Measurements from ENCODE around the gene AKR1D1. TPM values are rescaled to one million over a fixed set of nuclear protein-coding genes. Genes with fewer than 3 reads are reported as not detected.
A peak's percentile ranks its signal among the peaks of the same experiment; 100 is the strongest.
"Not testable (repeated sequence)": the region's sequence is repeated elsewhere in the genome, so short reads cannot be mapped to it uniquely, and the experiment has no call there.

AKR1D1 gene
- total and polyA plus RNA-seq, 2 donors from 2014 or later: not detected

- H3K27ac ChIP-seq (ENCODE audit: low read depth in 2 of 2, low read length in 2 of 2): no peak overlapping the region
- peaks cover 0 to 2% (median 0%) of the 10 kb centered on the region in 3 donors for H3K4me1 ChIP-seq (ENCODE audit: control insufficient read depth in 2 of 3, insufficient read depth in 2 of 3, low read depth in 1 of 3, low read length in 3 of 3)
- H3K36me3 ChIP-seq (ENCODE audit: control insufficient read depth in 2 of 3, insufficient read depth in 3 of 3, low read length in 3 of 3): no peaks in the 10 kb centered on the region
- H3K4me3 ChIP-seq (ENCODE audit: low read length in 3 of 3): no peak overlapping the region
- H3K27me3 ChIP-seq (ENCODE audit: control insufficient read depth, insufficient read depth, low read length): no peaks in the 10 kb centered on the region
- intact Hi-C loops (cut with DNase I): no loop called here
- no peak for DNase-seq
- FAIRE-seq: no peak
- no peak for TF ChIP-seq CTCF (IDR thresholded peaks at IDR 0.05; ENCODE audit: borderline replicate concordance, extremely low read depth, insufficient read depth)
- H3K9ac ChIP-seq (ENCODE audit: low read length in 3 of 3): no peak overlapping the region
- H3K9me3 ChIP-seq (ENCODE audit: control insufficient read depth in 2 of 3, insufficient read depth in 1 of 3, low read length in 3 of 3): no peaks in the 10 kb centered on the region
These were observed 43.5 kb upstream of the AKR1D1 start for GRCh38 chr7:138032770-138033169.

GRCh38 chr7:138033241-138033640 lies 43.0 kb upstream of the AKR1D1 start:
- Histone ChIP-seq H3K36me3 (ENCODE audit: control insufficient read depth in 2 of 3, insufficient read depth in 3 of 3, low read length in 3 of 3) (no peaks in the 10 kb centered on the region), H3K27me3 (ENCODE audit: control insufficient read depth, insufficient read depth, low read length) (no peaks in the 10 kb centered on the region), H3K27ac (ENCODE audit: low read depth in 2 of 2, low read length in 2 of 2) (no peak overlapping the region), H3K4me1 (ENCODE audit: control insufficient read depth in 2 of 3, insufficient read depth in 2 of 3, low read depth in 1 of 3, low read length in 3 of 3) (peaks cover 0 to 2% (median 0%) of the 10 kb centered on the region in 3 donors), H3K9me3 (ENCODE audit: control insufficient read depth in 2 of 3, insufficient read depth in 1 of 3, low read length in 3 of 3) (no peaks in the 10 kb centered on the region), H3K9ac (ENCODE audit: low read length in 3 of 3) (no peak overlapping the region), H3K4me3 (ENCODE audit: low read length in 3 of 3) (no peak overlapping the region)
- intact Hi-C loops (cut with DNase I): no loop called here
- FAIRE-seq (no peak), DNase-seq (peak in 1 of 5 donors; percentile 15)
- TF ChIP-seq CTCF (IDR thresholded peaks at IDR 0.05; ENCODE audit: borderline replicate concordance, extremely low read depth, insufficient read depth): no peak

GRCh38 chr7:138036135-138036534 lies 40.1 kb upstream of the AKR1D1 start:
- intact Hi-C loops (cut with DNase I): no loop called here
- FAIRE-seq: peak; percentile 41
- no peaks in the 10 kb centered on the region for H3K9me3 ChIP-seq (ENCODE audit: control insufficient read depth in 2 of 3, insufficient read depth in 1 of 3, low read length in 3 of 3)

GRCh38 chr7:138040063-138040462 lies 36.2 kb upstream of the AKR1D1 start:
- FAIRE-seq; H3K36me3 ChIP-seq (ENCODE audit: control insufficient read depth in 2 of 3, insufficient read depth in 3 of 3, low read length in 3 of 3); intact Hi-C loops (cut with DNase I); H3K4me3 ChIP-seq (ENCODE audit: low read length in 3 of 3); H3K9ac ChIP-seq (ENCODE audit: low read length in 3 of 3); DNase-seq; H3K27ac ChIP-seq (ENCODE audit: low read depth in 2 of 2, low read length in 2 of 2); H3K9me3 ChIP-seq (ENCODE audit: control insufficient read depth in 2 of 3, insufficient read depth in 1 of 3, low read length in 3 of 3); H3K27me3 ChIP-seq (ENCODE audit: control insufficient read depth, insufficient read depth, low read length); H3K4me1 ChIP-seq (ENCODE audit: control insufficient read depth in 2 of 3, insufficient read depth in 2 of 3, low read depth in 1 of 3, low read length in 3 of 3): not testable (repeated sequence)

More at GRCh38 chr7:138036135-138036534, 40.1 kb upstream of the AKR1D1 start:
- H3K4me1 ChIP-seq (ENCODE audit: control insufficient read depth in 2 of 3, insufficient read depth in 2 of 3, low read depth in 1 of 3, low read length in 3 of 3): peaks cover 0 to 2% (median 0%) of the 10 kb centered on the region in 3 donors
- DNase-seq: no peak
- no peaks in the 10 kb centered on the region for H3K27me3 ChIP-seq (ENCODE audit: control insufficient read depth, insufficient read depth, low read length)
- H3K4me3 ChIP-seq (ENCODE audit: low read length in 3 of 3): no peak overlapping the region
- H3K27ac ChIP-seq (ENCODE audit: low read depth in 2 of 2, low read length in 2 of 2): no peak overlapping the region
- no peak for TF ChIP-seq CTCF (IDR thresholded peaks at IDR 0.05; ENCODE audit: borderline replicate concordance, extremely low read depth, insufficient read depth)
- H3K9ac ChIP-seq (ENCODE audit: low read length in 3 of 3): no peak overlapping the region
- H3K36me3 ChIP-seq (ENCODE audit: control insufficient read depth in 2 of 3, insufficient read depth in 3 of 3, low read length in 3 of 3): no peaks in the 10 kb centered on the region

Measured in kidney (tissue), 14 donors.